ENCODE measurements around the gene HIPK3. TPM values are rescaled to one million over a fixed set of nuclear protein-coding genes. Genes with fewer than 3 reads are reported as not detected.
"Not testable (repeated sequence)": the region's sequence is repeated elsewhere in the genome, so short reads cannot be mapped to it uniquely, and the experiment has no call there.

Gene HIPK3
- total and polyA plus RNA-seq, 11 donors: 26.3 to 298 (median 250) TPM

DNA sequence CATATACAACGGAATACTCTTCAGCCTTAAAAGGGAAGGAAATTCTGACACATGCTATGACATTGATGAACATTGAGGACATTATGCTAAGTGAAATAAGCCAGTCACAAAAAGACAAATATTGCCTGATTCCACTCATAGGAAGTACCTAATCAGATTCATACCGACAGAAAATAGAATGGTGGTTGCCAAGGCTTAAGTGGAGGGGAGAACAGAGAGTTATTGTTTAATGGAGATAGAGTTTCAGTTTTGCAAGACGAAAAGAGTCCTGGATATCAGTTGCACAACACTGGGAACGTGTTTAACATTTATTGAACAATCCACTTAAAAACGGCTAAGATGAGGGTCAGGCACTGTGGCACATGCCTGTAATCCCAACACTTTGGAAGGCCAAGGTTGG is 45.6 kb upstream of the HIPK3 start:
- Histone ChIP-seq H3K27ac (peak overlapping the region in 1 of 12 donors; percentile 79), H3K27me3 (no peaks in the 10 kb centered on the region), H3K4me1 (peaks cover 0 to 57% (median 3%) of the 10 kb centered on the region in 12 donors), H3K4me3 (peak overlapping the region in 1 of 12 donors; percentile 23), H3K36me3 (no peaks in the 10 kb centered on the region), H3K9me3 (no peaks in the 10 kb centered on the region)
- no peak for ATAC-seq
- no peak for DNase-seq
- TF ChIP-seq, protein P1, sequence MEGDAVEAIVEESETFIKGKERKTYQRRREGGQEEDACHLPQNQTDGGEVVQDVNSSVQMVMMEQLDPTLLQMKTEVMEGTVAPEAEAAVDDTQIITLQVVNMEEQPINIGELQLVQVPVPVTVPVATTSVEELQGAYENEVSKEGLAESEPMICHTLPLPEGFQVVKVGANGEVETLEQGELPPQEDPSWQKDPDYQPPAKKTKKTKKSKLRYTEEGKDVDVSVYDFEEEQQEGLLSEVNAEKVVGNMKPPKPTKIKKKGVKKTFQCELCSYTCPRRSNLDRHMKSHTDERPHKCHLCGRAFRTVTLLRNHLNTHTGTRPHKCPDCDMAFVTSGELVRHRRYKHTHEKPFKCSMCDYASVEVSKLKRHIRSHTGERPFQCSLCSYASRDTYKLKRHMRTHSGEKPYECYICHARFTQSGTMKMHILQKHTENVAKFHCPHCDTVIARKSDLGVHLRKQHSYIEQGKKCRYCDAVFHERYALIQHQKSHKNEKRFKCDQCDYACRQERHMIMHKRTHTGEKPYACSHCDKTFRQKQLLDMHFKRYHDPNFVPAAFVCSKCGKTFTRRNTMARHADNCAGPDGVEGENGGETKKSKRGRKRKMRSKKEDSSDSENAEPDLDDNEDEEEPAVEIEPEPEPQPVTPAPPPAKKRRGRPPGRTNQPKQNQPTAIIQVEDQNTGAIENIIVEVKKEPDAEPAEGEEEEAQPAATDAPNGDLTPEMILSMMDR (IDR thresholded peaks at IDR 0.05): no peak
- TF ChIP-seq POLR2A (IDR thresholded peaks at IDR 0.05): no peak
- intact Hi-C loops (cut with DNase I): no loop called here
- 64 to 71% (median 67%) methylated on average over 5 of the region's 5 CpGs for WGBS, 4 donors

DNA sequence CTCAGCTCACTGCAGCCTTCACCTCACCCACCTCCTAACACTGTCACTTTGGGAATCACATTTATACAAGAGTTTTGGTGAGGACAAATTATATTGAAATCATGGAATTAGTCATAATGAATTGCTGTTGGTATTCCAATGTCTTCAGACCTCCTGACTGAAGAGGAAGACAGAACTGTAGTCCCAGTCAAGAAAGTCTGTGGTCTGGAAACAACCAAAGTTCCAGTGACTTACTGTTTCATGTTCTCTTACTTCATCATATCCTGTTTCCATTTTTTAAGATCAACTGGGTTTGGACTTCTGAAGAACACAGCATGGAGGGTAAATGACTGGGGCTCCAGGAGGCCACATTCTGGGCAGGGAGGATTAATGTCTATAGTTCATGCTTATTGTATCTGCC is 43.0 kb upstream of the HIPK3 start:
- H3K4me3 ChIP-seq: no peak overlapping the region
- intact Hi-C loops (cut with DNase I): no loop called here
- TF ChIP-seq, protein P1 (IDR thresholded peaks at IDR 0.05): no peak
- TF ChIP-seq POLR2A (IDR thresholded peaks at IDR 0.05): no peak
- H3K4me1 ChIP-seq: peaks cover 0 to 38% (median 0%) of the 10 kb centered on the region in 12 donors
- ATAC-seq (no peak), DNase-seq (no peak)
- no peaks in the 10 kb centered on the region for H3K9me3 ChIP-seq
- no peaks in the 10 kb centered on the region for H3K27me3 ChIP-seq
- H3K36me3 ChIP-seq: no peaks in the 10 kb centered on the region
- peak overlapping the region in 1 of 12 donors; percentile 29 for H3K27ac ChIP-seq

DNA sequence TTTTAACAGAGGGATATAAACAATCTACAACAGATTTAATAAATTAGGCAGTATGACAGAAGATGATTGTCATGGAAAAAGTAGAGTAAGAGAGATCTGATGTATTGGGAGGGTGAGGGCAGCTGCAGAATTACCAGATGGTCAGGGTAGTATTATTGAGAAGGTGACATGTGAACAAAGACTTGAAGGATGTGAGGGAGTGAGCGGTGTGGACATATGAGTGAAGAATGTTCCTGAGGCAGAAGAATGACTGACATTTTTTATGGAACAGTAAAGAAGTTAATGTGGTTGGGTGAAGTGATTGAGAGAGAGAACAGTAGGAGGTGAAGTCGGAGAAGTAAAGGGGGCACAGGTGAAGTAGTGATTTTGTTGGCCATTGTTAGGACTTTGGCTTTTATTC is 42.4 kb upstream of the HIPK3 start:
- 67 to 96% (median 70%) methylated on average over 2 of the region's 2 CpGs for WGBS, 4 donors

DNA sequence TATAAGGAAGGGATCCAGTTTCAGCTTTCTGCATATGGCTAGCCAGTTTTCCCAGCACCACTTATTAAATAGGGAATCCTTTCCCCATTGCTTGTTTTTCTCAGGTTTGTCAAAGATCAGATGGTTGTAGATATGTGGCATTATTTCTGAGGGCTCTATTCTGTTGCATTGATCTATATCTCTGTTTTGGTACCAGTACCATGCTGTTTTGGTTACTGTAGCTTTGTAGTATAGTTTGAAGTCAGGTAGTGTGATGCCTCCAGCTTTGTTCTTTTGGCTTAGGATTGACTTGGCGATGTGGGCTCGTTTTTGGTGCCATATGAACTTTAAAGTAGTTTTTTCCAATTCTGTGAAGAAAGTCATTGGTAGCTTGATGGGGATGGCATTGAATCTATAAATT is 40.5 kb upstream of the HIPK3 start:
- H3K9me3 ChIP-seq; H3K27me3 ChIP-seq; intact Hi-C loops (cut with DNase I); H3K4me3 ChIP-seq; H3K27ac ChIP-seq; DNase-seq; H3K36me3 ChIP-seq; ATAC-seq: not testable (repeated sequence)
- peaks cover 0 to 27% (median 0%) of the 10 kb centered on the region in 12 donors for H3K4me1 ChIP-seq
- WGBS, 4 donors: 53 to 71% (median 62%) methylated on average over 2 of the region's 2 CpGs

More for the DNA sequence above, 42.4 kb upstream of the HIPK3 start:
- no peaks in the 10 kb centered on the region for H3K36me3 ChIP-seq
- no peaks in the 10 kb centered on the region for H3K9me3 ChIP-seq
- peak overlapping the region in 1 of 12 donors; percentile 29 for H3K27ac ChIP-seq
- intact Hi-C loops (cut with DNase I): no loop called here
- H3K27me3 ChIP-seq: no peaks in the 10 kb centered on the region
- no peak for DNase-seq
- no peak overlapping the region for H3K4me3 ChIP-seq
- H3K4me1 ChIP-seq: peaks cover 0 to 38% (median 0%) of the 10 kb centered on the region in 12 donors
- no peak for ATAC-seq
- TF ChIP-seq POLR2A (IDR thresholded peaks at IDR 0.05): no peak
- TF ChIP-seq, protein P1 (IDR thresholded peaks at IDR 0.05): no peak

DNA sequence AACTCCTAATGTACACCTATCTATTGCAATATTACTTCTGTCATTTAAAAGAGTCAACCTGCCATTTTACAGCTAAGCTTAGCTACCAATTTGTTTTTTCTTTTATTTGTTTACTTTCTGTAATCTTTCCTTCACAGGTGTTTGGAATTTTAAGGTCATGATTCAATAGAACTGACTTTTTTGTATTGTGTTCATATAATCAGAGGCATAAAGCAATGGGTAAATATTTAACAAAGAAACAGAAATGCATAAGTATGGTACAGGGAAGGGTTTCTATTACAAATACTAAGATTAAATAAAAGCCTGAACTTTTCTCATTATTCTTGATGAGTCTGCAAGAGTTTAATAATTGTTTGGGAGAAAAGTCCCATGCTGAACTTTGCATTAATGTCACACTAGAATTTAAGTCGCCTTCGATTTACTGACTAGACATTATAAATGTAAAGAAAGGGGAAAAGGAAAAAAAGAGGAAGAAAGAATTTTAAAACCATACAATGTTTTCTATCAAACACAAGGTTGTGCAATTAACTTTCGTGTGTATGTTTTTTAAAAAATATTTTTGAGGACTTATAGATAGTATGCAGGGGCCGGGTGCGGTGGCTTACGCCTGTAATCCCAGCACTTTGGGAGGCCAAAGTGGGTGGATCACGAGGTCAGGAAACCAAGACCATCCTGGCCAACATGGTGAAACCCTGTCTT is 35.0 kb upstream of the HIPK3 start:
- DNase-seq (no peak), ATAC-seq (no peak)
- Histone ChIP-seq H3K27ac (peak overlapping the region in 1 of 12 donors; percentile 48), H3K4me3 (no peak overlapping the region), H3K36me3 (no peaks in the 10 kb centered on the region), H3K9me3 (no peaks in the 10 kb centered on the region), H3K4me1 (peaks cover 0 to 6% (median 0%) of the 10 kb centered on the region in 12 donors), H3K27me3 (no peaks in the 10 kb centered on the region)
- no peak for TF ChIP-seq POLR2A (IDR thresholded peaks at IDR 0.05)
- TF ChIP-seq, protein P1 (IDR thresholded peaks at IDR 0.05): no peak
- WGBS, 4 donors: 91 to 94% (median 91%) methylated on average over 7 of the region's 7 CpGs
- intact Hi-C loops (cut with DNase I): no loop called here

Measured in heart left ventricle (tissue), 16 donors.